ENCODE results near the gene ETV5. TPM values are rescaled to one million over a fixed set of nuclear protein-coding genes. Genes with fewer than 3 reads are reported as not detected.

The ETV5 gene
- total RNA-seq, 1 experiment from 2014 or later: 65.7 TPM

DNA sequence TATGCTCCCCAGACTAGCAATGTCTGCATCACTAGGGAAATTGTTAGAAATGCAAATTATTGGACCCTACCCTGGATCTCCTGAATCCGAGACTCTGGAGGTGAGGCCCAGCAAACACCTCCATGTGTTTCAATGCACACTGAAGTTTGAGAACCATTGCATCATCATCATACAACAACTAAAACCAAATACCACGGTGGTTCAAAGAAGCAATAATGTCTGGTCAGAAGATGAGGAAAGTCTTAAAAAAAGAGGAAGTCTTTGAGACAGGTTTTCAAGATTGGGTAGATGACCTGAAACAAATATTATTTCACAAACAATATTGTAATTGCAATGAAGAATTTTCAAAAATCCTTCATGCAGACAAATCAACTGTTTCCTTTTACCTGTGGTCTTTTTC is 110.8 kb downstream of the ETV5 start:
- no peak overlapping the region for H2AFZ ChIP-seq
- no peak overlapping the region for H3K27ac ChIP-seq
- no peaks in the 10 kb centered on the region for H3K36me3 ChIP-seq (ENCODE audit: low read depth)
- intact Hi-C loops (cut with micrococcal nuclease; ENCODE audit: unreplicated experiment): no loop called here
- no peaks in the 10 kb centered on the region for H3K4me1 ChIP-seq (replicated peaks; ENCODE audit: insufficient read depth)
- H3K9me3 ChIP-seq (ENCODE audit: insufficient read depth, low read depth): no peaks in the 10 kb centered on the region
- ChIA-PET CTCF (no interaction called here), POLR2A (ENCODE audit: unreplicated experiment) (no interaction called here)
- H3K4me3 ChIP-seq: no peak overlapping the region
- no peaks in the 10 kb centered on the region for H3K27me3 ChIP-seq (ENCODE audit: insufficient read depth, low read depth)
- H3K9me2 ChIP-seq (ENCODE audit: insufficient read depth): no peaks in the 10 kb centered on the region
- TF ChIP-seq EZH2 (IDR thresholded peaks at IDR 0.05; ENCODE audit: low read depth): no peak
- TF ChIP-seq, protein P1, sequence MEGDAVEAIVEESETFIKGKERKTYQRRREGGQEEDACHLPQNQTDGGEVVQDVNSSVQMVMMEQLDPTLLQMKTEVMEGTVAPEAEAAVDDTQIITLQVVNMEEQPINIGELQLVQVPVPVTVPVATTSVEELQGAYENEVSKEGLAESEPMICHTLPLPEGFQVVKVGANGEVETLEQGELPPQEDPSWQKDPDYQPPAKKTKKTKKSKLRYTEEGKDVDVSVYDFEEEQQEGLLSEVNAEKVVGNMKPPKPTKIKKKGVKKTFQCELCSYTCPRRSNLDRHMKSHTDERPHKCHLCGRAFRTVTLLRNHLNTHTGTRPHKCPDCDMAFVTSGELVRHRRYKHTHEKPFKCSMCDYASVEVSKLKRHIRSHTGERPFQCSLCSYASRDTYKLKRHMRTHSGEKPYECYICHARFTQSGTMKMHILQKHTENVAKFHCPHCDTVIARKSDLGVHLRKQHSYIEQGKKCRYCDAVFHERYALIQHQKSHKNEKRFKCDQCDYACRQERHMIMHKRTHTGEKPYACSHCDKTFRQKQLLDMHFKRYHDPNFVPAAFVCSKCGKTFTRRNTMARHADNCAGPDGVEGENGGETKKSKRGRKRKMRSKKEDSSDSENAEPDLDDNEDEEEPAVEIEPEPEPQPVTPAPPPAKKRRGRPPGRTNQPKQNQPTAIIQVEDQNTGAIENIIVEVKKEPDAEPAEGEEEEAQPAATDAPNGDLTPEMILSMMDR (conservative IDR thresholded peaks at IDR 0.05): no peak
- no peak for DNase-seq
- no peak overlapping the region for H3K4me2 ChIP-seq
- no peaks in the 10 kb centered on the region for H3K79me2 ChIP-seq (ENCODE audit: low read depth)
- no TSS peak for BruUV-seq (replicated peaks)
- no peaks in the 10 kb centered on the region; the same call in 1 of the 2 replicates for H3F3A ChIP-seq (ENCODE audit: insufficient read depth, low read depth)
- no peaks in the 10 kb centered on the region for H4K20me1 ChIP-seq (ENCODE audit: insufficient read depth)

DNA sequence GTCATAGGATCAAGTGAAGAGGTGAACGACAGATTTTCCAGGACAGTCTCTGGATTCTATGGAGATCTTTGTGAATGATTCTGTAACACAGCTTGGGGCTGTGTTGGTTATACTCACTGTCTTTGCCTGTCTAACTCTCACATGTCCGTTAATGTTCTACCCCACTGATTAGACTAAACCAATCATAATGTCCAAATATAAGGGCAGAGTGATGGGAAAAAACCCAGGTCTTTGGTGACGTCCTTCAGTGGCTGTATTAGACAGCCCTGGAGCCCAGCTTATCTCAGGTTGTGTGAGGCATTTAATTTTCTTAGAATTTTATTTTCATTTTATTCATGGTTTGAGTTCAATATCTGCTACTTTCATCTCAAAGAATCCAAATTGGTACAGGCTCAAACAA is 111.8 kb downstream of the ETV5 start:
- H3K9me3 ChIP-seq (ENCODE audit: insufficient read depth, low read depth): no peaks in the 10 kb centered on the region

More for the DNA sequence above, 111.8 kb downstream of the ETV5 start:
- no peak overlapping the region for H3K4me2 ChIP-seq
- H3K36me3 ChIP-seq (ENCODE audit: low read depth): no peaks in the 10 kb centered on the region
- no peaks in the 10 kb centered on the region for H3K27me3 ChIP-seq (ENCODE audit: insufficient read depth, low read depth)
- H3K4me3 ChIP-seq: no peak overlapping the region
- H3F3A ChIP-seq (ENCODE audit: insufficient read depth, low read depth): no peaks in the 10 kb centered on the region; the same call in 1 of the 2 replicates
- ChIA-PET CTCF (interaction anchor here (0.6 to 0.8 kb wide), 2 partner anchors 228 to 543 kb away, joined by 3 to 4 read pairs; no protein-coding TSS in a partner anchor), POLR2A (ENCODE audit: unreplicated experiment) (interaction anchor here (0.7 kb wide), 1 partner anchor 20 kb away, joined by 9 read pairs; no protein-coding TSS in a partner anchor)
- H3K27ac ChIP-seq: no peak overlapping the region
- no peaks in the 10 kb centered on the region for H3K9me2 ChIP-seq (ENCODE audit: insufficient read depth)
- no peak overlapping the region for H2AFZ ChIP-seq
- intact Hi-C loops (cut with micrococcal nuclease; ENCODE audit: unreplicated experiment): no loop called here
- no TSS peak for BruUV-seq (replicated peaks)
- TF ChIP-seq, protein P1 (conservative IDR thresholded peaks at IDR 0.05): no peak
- TF ChIP-seq EZH2 (IDR thresholded peaks at IDR 0.05; ENCODE audit: low read depth): no peak
- H3K4me1 ChIP-seq (replicated peaks; ENCODE audit: insufficient read depth): no peaks in the 10 kb centered on the region
- DNase-seq: no peak
- no peaks in the 10 kb centered on the region for H4K20me1 ChIP-seq (ENCODE audit: insufficient read depth)
- no peaks in the 10 kb centered on the region for H3K79me2 ChIP-seq (ENCODE audit: low read depth)

Other genes with a start within 250 kb of the ETV5 start
- 117 and 158 TPM in 2 replicates for gene TRA2B, start 171.1 kb downstream of the ETV5 start, total RNA-seq (2021)